ENCODE measurements around the gene PNPT1. TPM values are rescaled to one million over a fixed set of nuclear protein-coding genes. Genes with fewer than 3 reads are reported as not detected.

Gene PNPT1
- total and polyA plus RNA-seq, 9 of the 15 experiments (the other 6 are each of a cell fraction or from before 2014, with no cell fraction given), result 46.5 to 104 (median 62.7) TPM

DNA sequence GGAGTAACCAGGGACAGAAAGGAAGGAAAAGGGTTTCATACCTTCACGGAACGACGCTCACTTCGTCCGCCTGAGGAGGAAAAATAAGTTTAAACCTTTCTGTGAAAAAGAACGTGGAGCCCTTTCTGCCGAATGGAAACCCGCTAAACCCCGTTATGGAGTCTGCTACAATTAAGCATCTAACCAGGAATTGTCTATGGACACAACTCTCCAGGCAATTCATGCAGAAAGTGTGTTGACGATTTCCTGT is 75.7 kb downstream of the PNPT1 start (continued):
- TF ChIP-seq MYNN (IDR thresholded peaks at IDR 0.05) (no peak), MYNN (CRISPR knock-in tag; IDR thresholded peaks at IDR 0.05) (no peak), ATF7 (IDR thresholded peaks at IDR 0.05) (peak; percentile 19; the same call in 1 of the 2 replicates), MTA3 (IDR thresholded peaks at IDR 0.05; ENCODE audit: borderline replicate concordance) (no peak), BRD9 (IDR thresholded peaks at IDR 0.05; ENCODE audit: low read depth, partially characterized antibody) (peak; percentile 15), ZNF174 (CRISPR knock-in tag; IDR thresholded peaks at IDR 0.05) (0 out of 2 replicates have a peak, but pooled peaks have one; percentile 26), ZFP36 (IDR thresholded peaks at IDR 0.05; ENCODE audit: low read depth, low read length, partially characterized antibody) (no peak), ZFP1 (CRISPR knock-in tag; IDR thresholded peaks at IDR 0.05) (0 out of 2 replicates have a peak, but pooled peaks have one; percentile 53), NBN (IDR thresholded peaks at IDR 0.05; ENCODE audit: low read depth) (no peak), SRF (CRISPR knock-in tag; IDR thresholded peaks at IDR 0.05) (0 out of 4 replicates have a peak, but pooled peaks of 1 of the 2 experiments have one; percentile 41), BRD4 (IDR thresholded peaks at IDR 0.05) (no peak), GABPB1 (CRISPR knock-in tag; IDR thresholded peaks at IDR 0.05) (no peak), ZNF282 (CRISPR knock-in tag; IDR thresholded peaks at IDR 0.05) (no peak)
- TF ChIP-seq, protein P1, sequence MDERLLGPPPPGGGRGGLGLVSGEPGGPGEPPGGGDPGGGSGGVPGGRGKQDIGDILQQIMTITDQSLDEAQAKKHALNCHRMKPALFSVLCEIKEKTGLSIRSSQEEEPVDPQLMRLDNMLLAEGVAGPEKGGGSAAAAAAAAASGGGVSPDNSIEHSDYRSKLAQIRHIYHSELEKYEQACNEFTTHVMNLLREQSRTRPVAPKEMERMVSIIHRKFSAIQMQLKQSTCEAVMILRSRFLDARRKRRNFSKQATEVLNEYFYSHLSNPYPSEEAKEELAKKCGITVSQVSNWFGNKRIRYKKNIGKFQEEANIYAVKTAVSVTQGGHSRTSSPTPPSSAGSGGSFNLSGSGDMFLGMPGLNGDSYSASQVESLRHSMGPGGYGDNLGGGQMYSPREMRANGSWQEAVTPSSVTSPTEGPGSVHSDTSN (CRISPR knock-in tag; IDR thresholded peaks at IDR 0.05; ENCODE audit: low read depth), result no peak
- TF ChIP-seq, protein P1 (tag; conservative IDR thresholded peaks at IDR 0.05; ENCODE audit: low read depth), result no peak
- TF ChIP-seq, protein P2, sequence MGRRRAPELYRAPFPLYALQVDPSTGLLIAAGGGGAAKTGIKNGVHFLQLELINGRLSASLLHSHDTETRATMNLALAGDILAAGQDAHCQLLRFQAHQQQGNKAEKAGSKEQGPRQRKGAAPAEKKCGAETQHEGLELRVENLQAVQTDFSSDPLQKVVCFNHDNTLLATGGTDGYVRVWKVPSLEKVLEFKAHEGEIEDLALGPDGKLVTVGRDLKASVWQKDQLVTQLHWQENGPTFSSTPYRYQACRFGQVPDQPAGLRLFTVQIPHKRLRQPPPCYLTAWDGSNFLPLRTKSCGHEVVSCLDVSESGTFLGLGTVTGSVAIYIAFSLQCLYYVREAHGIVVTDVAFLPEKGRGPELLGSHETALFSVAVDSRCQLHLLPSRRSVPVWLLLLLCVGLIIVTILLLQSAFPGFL (CRISPR knock-in tag; IDR thresholded peaks at IDR 0.05), result 0 out of 2 replicates have a peak, but pooled peaks have one; percentile 53
- TF ChIP-seq, protein P3, sequence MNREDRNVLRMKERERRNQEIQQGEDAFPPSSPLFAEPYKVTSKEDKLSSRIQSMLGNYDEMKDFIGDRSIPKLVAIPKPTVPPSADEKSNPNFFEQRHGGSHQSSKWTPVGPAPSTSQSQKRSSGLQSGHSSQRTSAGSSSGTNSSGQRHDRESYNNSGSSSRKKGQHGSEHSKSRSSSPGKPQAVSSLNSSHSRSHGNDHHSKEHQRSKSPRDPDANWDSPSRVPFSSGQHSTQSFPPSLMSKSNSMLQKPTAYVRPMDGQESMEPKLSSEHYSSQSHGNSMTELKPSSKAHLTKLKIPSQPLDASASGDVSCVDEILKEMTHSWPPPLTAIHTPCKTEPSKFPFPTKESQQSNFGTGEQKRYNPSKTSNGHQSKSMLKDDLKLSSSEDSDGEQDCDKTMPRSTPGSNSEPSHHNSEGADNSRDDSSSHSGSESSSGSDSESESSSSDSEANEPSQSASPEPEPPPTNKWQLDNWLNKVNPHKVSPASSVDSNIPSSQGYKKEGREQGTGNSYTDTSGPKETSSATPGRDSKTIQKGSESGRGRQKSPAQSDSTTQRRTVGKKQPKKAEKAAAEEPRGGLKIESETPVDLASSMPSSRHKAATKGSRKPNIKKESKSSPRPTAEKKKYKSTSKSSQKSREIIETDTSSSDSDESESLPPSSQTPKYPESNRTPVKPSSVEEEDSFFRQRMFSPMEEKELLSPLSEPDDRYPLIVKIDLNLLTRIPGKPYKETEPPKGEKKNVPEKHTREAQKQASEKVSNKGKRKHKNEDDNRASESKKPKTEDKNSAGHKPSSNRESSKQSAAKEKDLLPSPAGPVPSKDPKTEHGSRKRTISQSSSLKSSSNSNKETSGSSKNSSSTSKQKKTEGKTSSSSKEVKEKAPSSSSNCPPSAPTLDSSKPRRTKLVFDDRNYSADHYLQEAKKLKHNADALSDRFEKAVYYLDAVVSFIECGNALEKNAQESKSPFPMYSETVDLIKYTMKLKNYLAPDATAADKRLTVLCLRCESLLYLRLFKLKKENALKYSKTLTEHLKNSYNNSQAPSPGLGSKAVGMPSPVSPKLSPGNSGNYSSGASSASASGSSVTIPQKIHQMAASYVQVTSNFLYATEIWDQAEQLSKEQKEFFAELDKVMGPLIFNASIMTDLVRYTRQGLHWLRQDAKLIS (CRISPR knock-in tag; IDR thresholded peaks at IDR 0.05), result 0 out of 2 replicates have a peak, but pooled peaks have one; percentile 91
- TF ChIP-seq, protein P4, sequence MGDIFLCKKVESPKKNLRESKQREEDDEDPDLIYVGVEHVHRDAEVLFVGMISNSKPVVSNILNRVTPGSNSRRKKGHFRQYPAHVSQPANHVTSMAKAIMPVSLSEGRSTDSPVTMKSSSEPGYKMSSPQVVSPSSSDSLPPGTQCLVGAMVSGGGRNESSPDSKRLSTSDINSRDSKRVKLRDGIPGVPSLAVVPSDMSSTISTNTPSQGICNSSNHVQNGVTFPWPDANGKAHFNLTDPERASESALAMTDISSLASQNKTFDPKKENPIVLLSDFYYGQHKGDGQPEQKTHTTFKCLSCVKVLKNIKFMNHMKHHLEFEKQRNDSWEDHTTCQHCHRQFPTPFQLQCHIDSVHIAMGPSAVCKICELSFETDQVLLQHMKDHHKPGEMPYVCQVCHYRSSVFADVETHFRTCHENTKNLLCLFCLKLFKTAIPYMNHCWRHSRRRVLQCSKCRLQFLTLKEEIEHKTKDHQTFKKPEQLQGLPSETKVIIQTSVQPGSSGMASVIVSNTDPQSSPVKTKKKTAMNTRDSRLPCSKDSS (IDR thresholded peaks at IDR 0.05; ENCODE audit: low read depth, partially characterized antibody), result no peak
- TF ChIP-seq, protein P5, sequence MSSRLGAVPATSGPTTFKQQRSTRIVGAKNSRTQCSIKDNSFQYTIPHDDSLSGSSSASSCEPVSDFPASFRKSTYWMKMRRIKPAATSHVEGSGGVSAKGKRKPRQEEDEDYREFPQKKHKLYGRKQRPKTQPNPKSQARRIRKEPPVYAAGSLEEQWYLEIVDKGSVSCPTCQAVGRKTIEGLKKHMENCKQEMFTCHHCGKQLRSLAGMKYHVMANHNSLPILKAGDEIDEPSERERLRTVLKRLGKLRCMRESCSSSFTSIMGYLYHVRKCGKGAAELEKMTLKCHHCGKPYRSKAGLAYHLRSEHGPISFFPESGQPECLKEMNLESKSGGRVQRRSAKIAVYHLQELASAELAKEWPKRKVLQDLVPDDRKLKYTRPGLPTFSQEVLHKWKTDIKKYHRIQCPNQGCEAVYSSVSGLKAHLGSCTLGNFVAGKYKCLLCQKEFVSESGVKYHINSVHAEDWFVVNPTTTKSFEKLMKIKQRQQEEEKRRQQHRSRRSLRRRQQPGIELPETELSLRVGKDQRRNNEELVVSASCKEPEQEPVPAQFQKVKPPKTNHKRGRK (tag; IDR thresholded peaks at IDR 0.05), result peak; percentile 63

Data from K562 (cell line).